Measurements from ENCODE around the gene INO80.
"Not testable (repeated sequence)": the region's sequence is repeated elsewhere in the genome, so short reads cannot be mapped to it uniquely, and the experiment has no call there.

INO80 gene

DNA sequence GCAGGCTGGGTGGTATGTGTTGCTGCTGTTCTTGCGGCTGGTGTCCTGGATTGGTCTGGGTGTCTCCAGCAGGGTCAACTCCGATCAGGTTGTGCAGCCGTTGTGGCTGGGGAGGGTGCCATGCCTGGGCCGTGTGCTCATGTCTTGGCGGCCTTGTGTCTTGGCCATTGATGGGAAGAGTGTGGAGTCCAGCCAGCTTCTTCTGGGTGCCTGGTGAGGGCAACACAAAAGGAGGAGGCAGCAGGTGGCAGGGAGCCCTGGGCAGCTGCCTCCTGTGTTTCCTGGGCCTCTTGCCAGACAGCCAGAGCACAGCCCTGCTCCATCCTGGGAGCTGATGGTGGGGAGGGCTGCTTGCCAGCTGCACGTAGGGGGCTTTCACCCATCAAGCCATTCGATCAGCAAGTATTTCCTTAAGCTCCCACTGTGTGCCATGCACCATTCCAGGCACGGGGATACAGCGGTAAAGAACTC lies 158.5 kb downstream of the INO80 start:
- DNase-seq (ENCODE audit: low read depth), result no peak
- TF ChIP-seq, protein P1, sequence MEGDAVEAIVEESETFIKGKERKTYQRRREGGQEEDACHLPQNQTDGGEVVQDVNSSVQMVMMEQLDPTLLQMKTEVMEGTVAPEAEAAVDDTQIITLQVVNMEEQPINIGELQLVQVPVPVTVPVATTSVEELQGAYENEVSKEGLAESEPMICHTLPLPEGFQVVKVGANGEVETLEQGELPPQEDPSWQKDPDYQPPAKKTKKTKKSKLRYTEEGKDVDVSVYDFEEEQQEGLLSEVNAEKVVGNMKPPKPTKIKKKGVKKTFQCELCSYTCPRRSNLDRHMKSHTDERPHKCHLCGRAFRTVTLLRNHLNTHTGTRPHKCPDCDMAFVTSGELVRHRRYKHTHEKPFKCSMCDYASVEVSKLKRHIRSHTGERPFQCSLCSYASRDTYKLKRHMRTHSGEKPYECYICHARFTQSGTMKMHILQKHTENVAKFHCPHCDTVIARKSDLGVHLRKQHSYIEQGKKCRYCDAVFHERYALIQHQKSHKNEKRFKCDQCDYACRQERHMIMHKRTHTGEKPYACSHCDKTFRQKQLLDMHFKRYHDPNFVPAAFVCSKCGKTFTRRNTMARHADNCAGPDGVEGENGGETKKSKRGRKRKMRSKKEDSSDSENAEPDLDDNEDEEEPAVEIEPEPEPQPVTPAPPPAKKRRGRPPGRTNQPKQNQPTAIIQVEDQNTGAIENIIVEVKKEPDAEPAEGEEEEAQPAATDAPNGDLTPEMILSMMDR (IDR thresholded peaks at IDR 0.05; ENCODE audit: low read depth, low read length, missing control alignments), result no peak
- no peak overlapping the region for H3K4me3 ChIP-seq (ENCODE audit: low read depth, low read length)

DNA sequence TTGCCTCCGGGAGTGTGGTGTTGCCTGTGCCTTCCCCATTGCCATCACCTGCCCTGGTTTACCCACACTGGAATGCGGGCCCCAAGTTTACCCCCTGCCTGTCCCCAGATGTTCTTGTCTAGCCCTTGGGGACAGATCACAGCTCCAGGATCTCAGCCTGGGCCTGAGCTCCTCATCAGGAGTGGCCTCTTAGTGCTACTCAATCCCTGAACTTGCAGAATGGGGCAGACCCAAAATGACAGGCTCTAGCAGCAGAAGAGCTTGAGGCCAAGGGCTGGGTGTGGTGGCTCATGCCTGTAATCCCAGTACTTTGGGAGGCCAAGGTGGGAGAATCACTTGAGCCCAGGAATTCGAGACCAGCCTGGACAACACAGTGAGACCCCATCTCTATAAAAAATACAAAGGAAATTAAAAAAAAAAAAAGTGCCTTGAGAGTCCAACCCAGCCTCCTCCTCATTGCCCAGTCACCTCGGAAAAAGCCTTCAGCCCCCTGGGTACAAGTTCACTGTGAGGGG lies 159.0 kb downstream of the INO80 start:
- H3K4me3 ChIP-seq (ENCODE audit: low read depth, low read length), result no peak overlapping the region
- TF ChIP-seq, protein P1 (IDR thresholded peaks at IDR 0.05; ENCODE audit: low read depth, low read length, missing control alignments), result no peak
- DNase-seq (ENCODE audit: low read depth), result no peak

DNA sequence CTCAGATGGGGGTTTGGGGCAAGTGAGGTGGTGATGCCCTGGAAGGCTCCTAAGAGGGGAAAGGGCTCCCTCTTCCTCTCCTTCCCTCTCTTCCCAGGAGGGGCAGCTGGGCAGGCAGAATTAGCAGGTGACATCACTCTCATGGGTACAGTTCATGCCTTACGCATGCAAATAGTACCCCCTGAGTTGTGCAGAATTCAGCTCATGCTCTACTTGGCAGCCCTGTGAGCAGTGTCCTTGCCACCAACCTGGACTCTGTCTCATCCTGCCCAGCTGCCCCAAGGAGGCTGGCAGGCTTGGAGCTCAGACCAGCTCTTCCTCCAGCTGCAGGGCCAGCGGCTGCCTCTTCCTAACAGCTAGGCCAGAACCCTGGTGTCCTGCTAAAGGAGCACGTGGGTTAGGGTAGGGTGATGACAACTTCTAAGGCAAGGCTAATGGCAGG lies 159.5 kb downstream of the INO80 start:
- no peak overlapping the region for H3K4me3 ChIP-seq (ENCODE audit: low read depth, low read length)

GRCh38 chr15:40955930-40956540 lies 160.0 kb downstream of the INO80 start:
- DNase-seq (ENCODE audit: low read depth), result no peak
- H3K4me3 ChIP-seq (ENCODE audit: low read depth, low read length), result no peak overlapping the region
- TF ChIP-seq, protein P1 (IDR thresholded peaks at IDR 0.05; ENCODE audit: low read depth, low read length, missing control alignments), result no peak

More for the DNA sequence above, 159.5 kb downstream of the INO80 start:
- DNase-seq (ENCODE audit: low read depth), result no peak
- TF ChIP-seq, protein P1 (IDR thresholded peaks at IDR 0.05; ENCODE audit: low read depth, low read length, missing control alignments), result no peak

DNA sequence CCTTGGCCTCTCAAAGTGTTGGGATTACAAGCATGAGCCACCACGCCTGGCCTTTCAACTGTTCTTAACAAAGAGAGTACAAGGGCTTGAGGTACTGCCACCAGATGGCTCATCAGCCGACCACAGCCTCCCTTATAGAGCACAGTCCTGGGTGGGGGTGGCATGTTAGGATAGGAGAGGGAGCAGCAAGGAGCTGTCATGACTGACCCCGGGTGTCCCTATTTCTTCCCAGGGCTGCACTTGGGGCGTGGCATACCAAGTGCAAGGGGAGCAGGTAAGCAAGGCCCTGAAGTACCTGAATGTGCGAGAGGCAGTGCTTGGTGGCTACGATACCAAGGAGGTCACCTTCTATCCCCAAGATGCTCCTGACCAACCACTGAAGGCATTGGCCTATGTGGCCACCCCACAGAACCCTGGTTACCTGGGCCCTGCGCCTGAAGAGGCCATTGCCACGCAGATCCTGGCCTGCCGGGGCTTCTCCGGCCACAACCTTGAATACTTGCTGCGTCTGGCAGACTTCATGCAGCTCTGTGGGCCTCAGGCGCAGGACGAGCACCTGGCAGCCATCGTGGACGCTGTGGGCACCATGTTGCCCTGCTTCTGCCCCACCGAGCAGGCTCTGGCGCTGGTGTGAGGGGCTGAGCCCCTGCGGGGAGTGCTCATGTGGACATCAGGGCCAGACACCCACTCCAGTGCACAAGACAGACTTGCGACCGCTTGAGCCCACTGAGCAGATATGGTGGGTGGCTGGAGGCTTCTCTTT lies 160.8 kb downstream of the INO80 start:
- no peak for DNase-seq (ENCODE audit: low read depth)
- no peak overlapping the region for H3K4me3 ChIP-seq (ENCODE audit: low read depth, low read length)
- TF ChIP-seq, protein P1 (IDR thresholded peaks at IDR 0.05; ENCODE audit: low read depth, low read length, missing control alignments), result no peak

GRCh38 chr15:40954158-40954848 lies 161.8 kb downstream of the INO80 start:
- peak overlapping the region; percentile 89 for H3K4me3 ChIP-seq (ENCODE audit: low read depth, low read length)
- not testable (repeated sequence) for DNase-seq (ENCODE audit: low read depth)

DNA sequence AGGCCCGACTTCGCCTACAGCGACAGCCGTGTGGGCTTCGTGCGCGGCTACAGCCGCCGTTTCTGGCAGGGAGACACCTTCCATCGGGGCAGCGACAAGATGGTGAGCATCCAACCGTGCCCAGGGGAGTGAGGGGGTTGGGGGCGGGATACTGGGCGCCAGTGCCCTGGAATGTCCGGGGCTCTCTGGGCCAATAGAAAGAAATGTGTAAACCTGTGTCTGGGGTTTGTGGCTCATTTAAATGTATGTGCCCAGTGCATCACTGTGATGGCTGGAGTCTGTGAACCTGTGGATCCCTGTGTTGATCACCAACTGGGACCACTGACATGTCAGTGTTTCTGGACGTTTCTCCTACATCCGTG lies 162.4 kb downstream of the INO80 start:
- TF ChIP-seq, protein P1 (IDR thresholded peaks at IDR 0.05; ENCODE audit: low read depth, low read length, missing control alignments), result no peak
- peak overlapping the region; percentile 89 for H3K4me3 ChIP-seq (ENCODE audit: low read depth, low read length)
- DNase-seq (ENCODE audit: low read depth), result no peak
